HCT116 (cell line): Measurements from ENCODE around the gene C2orf72. TPM values are rescaled to one million over a fixed set of nuclear protein-coding genes. Genes with fewer than 3 reads are reported as not detected.
"Not testable (repeated sequence)": the region's sequence is repeated elsewhere in the genome, so short reads cannot be mapped to it uniquely, and the experiment has no call there.

Experiments used
- ATAC-seq: fragments of 200-7000 bp; cut with Tn5 transposase; 2 replicates; pipeline ENCODE4 v1.9.1; 2020; ENCODE audit warnings: mild to moderate bottlenecking, moderate library complexity
- BruUV-seq: library from RNA; stranded (reverse); fragments of 400-500 nt; replicated peaks from 2 replicates; lab custom pipeline; 2021; lab: Mats Ljungman, UMichigan
- CTCF ChIA-PET: fragments of 300-600 bp; sonication (Branson Sonifier 250); formaldehyde crosslinking; loops from one replicate; lab custom pipeline; 2021; ENCODE audit warnings: antibody characterized with exemption; lab: Charles Lee
- POLR2A ChIA-PET: fragments of 300-600, 350-600 bp; sonication (Branson Sonifier 250); formaldehyde crosslinking; loops from one replicate; lab custom pipeline; 2021; ENCODE audit warnings: antibody characterized with exemption; lab: Charles Lee
- RAD21 ChIA-PET, 2 experiments: fragments of 300-600 bp; sonication (Branson Sonifier 250); formaldehyde crosslinking; loops; one replicate each; lab custom pipeline; 2023; ENCODE audit warnings: low total read pairs in 2 of 2; ENCODE audit not compliant: uncharacterized antibody in 2 of 2, unreplicated experiment in 2 of 2, low non-redundant PET in 1 of 2; lab: Charles Lee
- DNase-seq: peaks from one replicate; pipeline ENCODE4 v3.0.0-alpha.2; 2010; ENCODE audit warnings: low read depth, low spot score
- H2AFZ ChIP-seq: fragments of 200-600 bp; shearing (Covaris generic), sonication (generic); 2 replicates; pipeline ENCODE4 v1.6.1; 2017; ENCODE audit warnings: low read depth, mixed run types, mixed read lengths, antibody characterized with exemption, low read length; ENCODE audit not compliant: poor library complexity, severe bottlenecking
- H3K27ac ChIP-seq: 2 replicates; pipeline ENCODE4 v1.5.1; 2012; ENCODE audit warnings: low read depth, low read length
- H3K27me3 ChIP-seq: fragments of 200-600 bp; sonication (generic); 2 replicates; pipeline ENCODE4 v1.6.1; 2016; ENCODE audit warnings: mixed run types, low read length, mixed read lengths; ENCODE audit not compliant: insufficient read depth
- H3K36me3 ChIP-seq, 2 experiments: fragments of 200-500 bp in 1 of 2; fragments of 200-600 bp in 1 of 2; sonication (Bioruptor generic) in 1 of 2; sonication (generic) in 1 of 2; 2 replicates each; pipeline versions ENCODE4 v1.5.1 to v1.6.1; 2014 to 2016; ENCODE audit warnings: low read length in 2 of 2, inconsistent platforms in 1 of 2, mixed read lengths in 1 of 2, mixed run types in 1 of 2; ENCODE audit not compliant: insufficient read depth in 2 of 2, control insufficient read depth in 1 of 2
- H3K4me1 ChIP-seq, 2 experiments: fragments of 200-600 bp in 1 of 2; sonication (generic) in 1 of 2; 2 replicates each; pipeline versions ENCODE4 v1.5.1 to v1.6.1; 2012 to 2017; ENCODE audit warnings: low read length in 2 of 2, inconsistent platforms in 1 of 2, mild to moderate bottlenecking in 1 of 2, mixed read lengths in 1 of 2, mixed run types in 1 of 2, moderate library complexity in 1 of 2; ENCODE audit not compliant: insufficient read depth in 2 of 2, control insufficient read depth in 1 of 2
- H3K4me2 ChIP-seq: fragments of 200-600 bp; sonication (generic); 2 replicates; pipeline ENCODE4 v1.6.1; 2017; ENCODE audit warnings: mixed run types, low read length, mixed read lengths
- H3K4me3 ChIP-seq, 2 experiments: fragments of 200-600 bp in 1 of 2; sonication (generic) in 1 of 2; replicated peaks in 1 of 2; 2 replicates each; pipeline ENCODE4 v1.5.1; 2011 to 2016; ENCODE audit warnings: low read length in 2 of 2, control low read depth in 1 of 2, low read depth in 1 of 2, mild to moderate bottlenecking in 1 of 2, mixed read lengths in 1 of 2, mixed run types in 1 of 2
- H3K79me2 ChIP-seq: fragments of 200-600 bp; sonication (generic); 2 replicates; pipeline ENCODE4 v1.6.1; 2017; ENCODE audit warnings: mild to moderate bottlenecking, mixed run types, low read length, moderate library complexity, mixed read lengths; ENCODE audit not compliant: insufficient read depth
- H3K9ac ChIP-seq: fragments of 200-600 bp; sonication (generic); 2 replicates; pipeline ENCODE4 v1.6.1; 2016; ENCODE audit warnings: low read length, mixed read lengths
- H3K9me2 ChIP-seq: fragments of 200-600 bp; sonication (generic), shearing (Covaris generic); 2 replicates; pipeline ENCODE4 v1.6.1; 2017; ENCODE audit warnings: mixed run types, mild to moderate bottlenecking, moderate library complexity; ENCODE audit not compliant: insufficient read depth
- H3K9me3 ChIP-seq, 2 experiments: fragments of 200-500 bp in 1 of 2; fragments of 200-600 bp in 1 of 2; sonication (Bioruptor generic) in 1 of 2; sonication (generic) in 1 of 2; 2 replicates each; pipeline ENCODE4 v1.6.1; 2014 to 2017; ENCODE audit warnings: low read length in 2 of 2, mixed read lengths in 2 of 2, inconsistent platforms in 1 of 2, low read depth in 1 of 2, mild to moderate bottlenecking in 1 of 2, mixed run types in 1 of 2, moderate library complexity in 1 of 2; ENCODE audit not compliant: control insufficient read depth in 1 of 2, insufficient read depth in 1 of 2
- H4K20me1 ChIP-seq: fragments of 200-600 bp; sonication (generic), shearing (Covaris generic); 2 replicates; pipeline ENCODE4 v1.6.1; 2017; ENCODE audit warnings: mixed run types, mild to moderate bottlenecking, moderate library complexity; ENCODE audit not compliant: insufficient read depth
- ATF3 ChIP-seq: IDR thresholded peaks from 2 replicates; pipeline ENCODE4 v1.6.1; 2012
- CTCF ChIP-seq, 3 experiments: fragments of 200-600 bp in 1 of 3; sonication (generic) in 1 of 3; IDR thresholded peaks in 2 of 3; conservative IDR thresholded peaks in 1 of 3; 2 replicates each; pipeline ENCODE4 v1.5.1; 2012 to 2017; ENCODE audit warnings: low read depth in 2 of 3, low read length in 2 of 3, antibody characterized with exemption in 1 of 3, borderline replicate concordance in 1 of 3, control low read depth in 1 of 3, mild to moderate bottlenecking in 1 of 3, mixed read lengths in 1 of 3, mixed run types in 1 of 3, moderate library complexity in 1 of 3; ENCODE audit not compliant: insufficient read depth in 1 of 3
- EGR1 ChIP-seq: IDR thresholded peaks from 2 replicates; pipeline ENCODE4 v1.6.1; 2012; ENCODE audit warnings: low read depth
- MAX ChIP-seq: IDR thresholded peaks from 2 replicates; pipeline ENCODE4 v1.6.1; 2012
- REST ChIP-seq: IDR thresholded peaks from 2 replicates; pipeline ENCODE4 v1.6.1; 2012; ENCODE audit warnings: low read depth
- SIN3A ChIP-seq: IDR thresholded peaks from 2 replicates; pipeline ENCODE4 v1.6.1; 2012; ENCODE audit warnings: low read depth
- intact Hi-C: fragments of 100-400 bp; cut with micrococcal nuclease; formaldehyde crosslinking; loops from 2 replicates; pipeline ENCODE4 v1.10.0; 2022
- total RNA-seq: library from RNA; stranded (reverse); gene quantifications from one replicate; pipeline ENCODE4 v1.2.1, GENCODE V29; 2021; ENCODE audit not compliant: unreplicated experiment

C2orf72 gene
- total RNA-seq, 1 experiment from 2014 or later: 3.7 TPM

- Histone ChIP-seq H3K27me3 (no peaks in the 10 kb centered on the region), H3K27ac (no peak overlapping the region), H3K79me2 (peaks cover 89% of the 10 kb centered on the region), H3K9me3 (no peaks in the 10 kb centered on the region), H3K4me3 (no peak overlapping the region), H3K4me1 (no peaks in the 10 kb centered on the region), H3K36me3 (peaks cover 68 to 69% of the 10 kb centered on the region in 2 experiments), H3K9me2 (no peaks in the 10 kb centered on the region), H3K9ac (no peak overlapping the region), H4K20me1 (0 out of 2 replicates have a peak, but pooled peaks cover 6% of the 10 kb centered on the region), H2AFZ (no peak overlapping the region), H3K4me2 (no peak overlapping the region)
- ChIA-PET CTCF (no interaction called here), POLR2A (no interaction called here), RAD21 (no interaction called here)
- ATAC-seq (no peak), DNase-seq (no peak)
- no TSS peak for BruUV-seq
- intact Hi-C loops: no loop called here
- TF ChIP-seq MAX (no peak), CTCF (IDR thresholded peaks at IDR 0.05 in 2 of 3, conservative IDR thresholded peaks at IDR 0.05 in 1 of 3; ENCODE audit: borderline replicate concordance in 1 of 3, insufficient read depth in 1 of 3, low read depth in 2 of 3, low read length in 2 of 3) (no peak), REST (no peak), SIN3A (no peak), EGR1 (no peak), ATF3 (no peak)
These were observed 28.6 kb downstream of the C2orf72 start for GRCh38 chr2:231065966-231066365.

- H3K4me3 ChIP-seq, H3K9ac ChIP-seq, H3K27me3 ChIP-seq, DNase-seq, CTCF ChIA-PET, H3K9me3 ChIP-seq, intact Hi-C loops, ATAC-seq, H3K9me2 ChIP-seq, H3K27ac ChIP-seq, H3K4me1 ChIP-seq, BruUV-seq, H3K4me2 ChIP-seq, H2AFZ ChIP-seq, POLR2A ChIA-PET, RAD21 ChIA-PET: not testable (repeated sequence)
- Histone ChIP-seq H4K20me1 (peaks cover 13% of the 10 kb centered on the region; the same call in 1 of the 2 replicates), H3K36me3 (peaks cover 66 to 70% of the 10 kb centered on the region in 2 experiments), H3K79me2 (peaks cover 88% of the 10 kb centered on the region)
These were observed 30.2 kb downstream of the C2orf72 start for GRCh38 chr2:231067531-231067930.
